Spleen (tissue), 11 donors: ENCODE measurements around the gene MCF2L. TPM values are rescaled to one million over a fixed set of nuclear protein-coding genes. Genes with fewer than 3 reads are reported as not detected.
A peak's percentile ranks its signal among the peaks of the same experiment; 100 is the strongest.

Source experiments
- DNase-seq: peaks from one replicate; pipeline ENCODE4 v3.0.0-alpha.2; 2020
- H3K27ac ChIP-seq, 8 donors: fragments of 200-600 bp; sonication (generic) in 7 of 8; 1 replicate in 4 of 8; 2 replicates in 4 of 8; pipeline versions ENCODE4 v1.5.0 to v1.8.0; 2016 to 2021; ENCODE audit warnings: inconsistent platforms in 4 of 8, mild to moderate bottlenecking in 4 of 8, moderate library complexity in 1 of 8
- H3K27me3 ChIP-seq, 7 donors: fragments of 200-600 bp; sonication (generic) in 6 of 7; replicated peaks in 1 of 7; 1 replicate in 4 of 7; 2 replicates in 3 of 7; pipeline versions ENCODE4 v1.5.0 to v1.8.0; 2016 to 2021; ENCODE audit warnings: inconsistent platforms in 3 of 7, mild to moderate bottlenecking in 1 of 7
- H3K36me3 ChIP-seq, 6 donors: fragments of 200-600 bp; sonication (generic) in 5 of 6; 1 replicate in 4 of 6; 2 replicates in 2 of 6; pipeline versions ENCODE4 v1.5.0 to v1.8.0; 2016 to 2021; ENCODE audit warnings: inconsistent platforms in 2 of 6
- H3K4me1 ChIP-seq, 6 donors: fragments of 200-600 bp; sonication (generic) in 5 of 6; 1 replicate in 3 of 6; 2 replicates in 3 of 6; pipeline versions ENCODE4 v1.5.0 to v1.8.0; 2016 to 2021; ENCODE audit warnings: inconsistent platforms in 3 of 6
- H3K4me3 ChIP-seq, 8 donors: fragments of 200-600 bp; sonication (generic) in 7 of 8; 1 replicate in 4 of 8; 2 replicates in 4 of 8; pipeline versions ENCODE4 v1.5.0 to v1.8.0; 2016 to 2021; ENCODE audit warnings: inconsistent platforms in 4 of 8, mild to moderate bottlenecking in 4 of 8, moderate library complexity in 2 of 8
- H3K9me3 ChIP-seq, 8 donors: fragments of 200-600 bp; sonication (generic) in 7 of 8; 1 replicate in 4 of 8; 2 replicates in 4 of 8; pipeline versions ENCODE4 v1.5.0 to v1.8.0; 2016 to 2021; ENCODE audit warnings: inconsistent platforms in 4 of 8
- CTCF ChIP-seq, 11 experiments: fragments of 200-600 bp in 7 of 11; fragments of 450-650 bp in 4 of 11; sonication (generic) in 4 of 11; IDR thresholded peaks in 8 of 11; conservative IDR thresholded peaks in 3 of 11; 1 replicate in 7 of 11; 2 replicates in 4 of 11; pipeline versions ENCODE4 v1.4.0 to v1.8.0; 2016 to 2021; ENCODE audit warnings: antibody characterized with exemption in 11 of 11, inconsistent platforms in 4 of 11, mild to moderate bottlenecking in 1 of 11
- POLR2A ChIP-seq, 3 donors: fragments of 450-650 bp; IDR thresholded peaks; one replicate each; pipeline ENCODE4 v1.5.1; 2017; ENCODE audit warnings: antibody characterized with exemption in 3 of 3, mild to moderate bottlenecking in 1 of 3
- POLR2AphosphoS5 ChIP-seq, 3 donors: sonication (generic); formaldehyde crosslinking; IDR thresholded peaks; one replicate each; pipeline ENCODE4 v1.5.1; 2017; ENCODE audit warnings: antibody characterized with exemption in 3 of 3
- WGBS, 5 donors: extraction: QIAGEN DNeasy Blood & Tissue Kit in 3 of 5; methylation state at CpG; one replicate each; pipeline versions ENCODE4 v1.1.5 to v1.1.7; 2013 to 2018; 5-methylcytosine and 5-hydroxymethylcytosine counted together
- intact Hi-C: fragments of 100-400 bp; cut with DNase I; formaldehyde crosslinking; loops from one replicate; pipeline ENCODE4 v1.15.0; 2023; ENCODE audit warnings: low total_unique reads
- polyA plus RNA-seq, 3 donors: library from polyadenylated mRNA; stranded (reverse); fragments of 200-250 nt; gene quantifications; one replicate each; pipeline ENCODE4 v1.2.1, GENCODE V29; 2013
- total RNA-seq, 7 donors: library from RNA; depleted of rRNA in 3 of 7; stranded (reverse); fragments of >200 nt in 3 of 7; fragmentation: NEBNext Ultra II Directional in 4 of 7; extraction: Animal tissue kit (Norgen Biotek cat#: 25700) in 4 of 7; gene quantifications; one replicate each; pipeline versions ENCODE4 v1.1.0 to v1.2.1, GENCODE V29; 2016 to 2021
- donor health status: healthy with polysubstance abuse.
- donor health status: DM: no; HTN: no; CAD: no; lungs with moderate emphysema.
- donor health status: DM: no; HTN: no; CAD: no.
- donor health status: Bipolar disorder and iron deficiency.
- donor health status: healthy.
- donor health status: DM: no; HTN: no; CAD: no.
- donor health status: DM: yes; HTN: yes; CAD: no.

The MCF2L gene
- total and polyA plus RNA-seq, 10 donors: 4.3 to 21.4 (median 13.0) TPM

DNA sequence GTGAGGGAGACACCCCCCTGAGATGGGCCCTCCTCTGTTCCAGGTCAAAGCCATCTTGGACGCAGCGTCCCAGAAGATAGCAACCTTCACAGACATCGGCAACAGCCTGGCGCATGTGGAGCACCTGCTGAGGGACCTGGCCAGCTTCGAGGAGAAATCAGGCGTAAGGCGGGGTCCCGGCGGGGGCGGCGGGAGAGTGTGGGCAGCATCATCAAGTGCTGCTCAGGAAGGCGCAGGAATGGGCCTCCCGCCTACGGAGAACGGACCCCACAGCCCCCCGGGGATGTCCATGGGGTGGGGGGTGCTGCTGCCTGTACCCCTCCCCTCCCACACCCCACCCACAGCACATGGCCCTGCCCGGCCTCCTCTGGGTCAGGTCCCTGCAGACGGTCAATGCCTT is 105.4 kb downstream of the MCF2L start:
- H3K36me3 ChIP-seq: peaks cover 0 to 52% (median 3%) of the 10 kb centered on the region in 6 donors
- H3K4me1 ChIP-seq: peaks cover 0 to 12% (median 3%) of the 10 kb centered on the region in 6 donors
- TF ChIP-seq POLR2A (IDR thresholded peaks at IDR 0.05) (no peak), CTCF (IDR thresholded peaks at IDR 0.05 in 8 of 11, conservative IDR thresholded peaks at IDR 0.05 in 3 of 11) (no peak), POLR2AphosphoS5 (IDR thresholded peaks at IDR 0.05) (no peak)
- intact Hi-C loops: no loop called here
- H3K4me3 ChIP-seq: no peak overlapping the region
- no peak overlapping the region for H3K27ac ChIP-seq
- peak; percentile 71 for DNase-seq
- H3K27me3 ChIP-seq: no peaks in the 10 kb centered on the region
- H3K9me3 ChIP-seq: peaks cover 0 to 12% (median 0%) of the 10 kb centered on the region in 8 donors
- WGBS, 5 donors: 83 to 96% (median 92%) methylated on average over 12 to 18 of the region's 18 CpGs

GRCh38 chr13:113074876-113075275 is 105.9 kb downstream of the MCF2L start:
- peak; percentile 42 for DNase-seq
- H3K27me3 ChIP-seq: no peaks in the 10 kb centered on the region
- peaks cover 0 to 49% (median 3%) of the 10 kb centered on the region in 6 donors for H3K36me3 ChIP-seq
- intact Hi-C loops: no loop called here
- H3K27ac ChIP-seq: no peak overlapping the region
- peaks cover 0 to 14% (median 3%) of the 10 kb centered on the region in 6 donors for H3K4me1 ChIP-seq
- 92 to 97% (median 96%) methylated on average over 13 to 22 of the region's 22 CpGs for WGBS, 5 donors
- peaks cover 0 to 12% (median 0%) of the 10 kb centered on the region in 8 donors for H3K9me3 ChIP-seq
- no peak overlapping the region for H3K4me3 ChIP-seq
- TF ChIP-seq POLR2A (IDR thresholded peaks at IDR 0.05) (no peak), CTCF (IDR thresholded peaks at IDR 0.05 in 8 of 11, conservative IDR thresholded peaks at IDR 0.05 in 3 of 11) (no peak), POLR2AphosphoS5 (IDR thresholded peaks at IDR 0.05) (no peak)

- H3K4me1 ChIP-seq: peaks cover 0 to 14% (median 3%) of the 10 kb centered on the region in 6 donors
- peaks cover 0 to 40% (median 0%) of the 10 kb centered on the region in 6 donors for H3K36me3 ChIP-seq
- intact Hi-C loops: no loop called here
- H3K27me3 ChIP-seq: no peaks in the 10 kb centered on the region
- 94 to 98% (median 96%) methylated on average over 11 to 17 of the region's 17 CpGs for WGBS, 5 donors
- peak; percentile 56 for DNase-seq
- H3K9me3 ChIP-seq: peaks cover 0 to 12% (median 0%) of the 10 kb centered on the region in 8 donors
- TF ChIP-seq POLR2AphosphoS5 (IDR thresholded peaks at IDR 0.05): no peak
- TF ChIP-seq CTCF (IDR thresholded peaks at IDR 0.05 in 8 of 11, conservative IDR thresholded peaks at IDR 0.05 in 3 of 11): no peak
- TF ChIP-seq POLR2A (IDR thresholded peaks at IDR 0.05): no peak
- H3K4me3 ChIP-seq: no peak overlapping the region
- H3K27ac ChIP-seq: no peak overlapping the region
These were observed 106.7 kb downstream of the MCF2L start for GRCh38 chr13:113075711-113076110.

GRCh38 chr13:113076681-113077401 is 107.8 kb downstream of the MCF2L start:
- Histone ChIP-seq H3K9me3 (peaks cover 0 to 8% (median 0%) of the 10 kb centered on the region in 8 donors), H3K27ac (no peak overlapping the region), H3K27me3 (no peaks in the 10 kb centered on the region), H3K4me1 (peaks cover 0 to 14% (median 3%) of the 10 kb centered on the region in 6 donors), H3K36me3 (peaks cover 0 to 38% (median 0%) of the 10 kb centered on the region in 6 donors), H3K4me3 (no peak overlapping the region)
- intact Hi-C loops: no loop called here
- TF ChIP-seq CTCF (IDR thresholded peaks at IDR 0.05 in 8 of 11, conservative IDR thresholded peaks at IDR 0.05 in 3 of 11) (no peak), POLR2AphosphoS5 (IDR thresholded peaks at IDR 0.05) (peak in 1 of 3 donors; percentile 40), POLR2A (IDR thresholded peaks at IDR 0.05) (no peak)
- WGBS, 5 donors: 84 to 90% (median 89%) methylated on average over 29 to 39 of the region's 39 CpGs
- peak; percentile 74 for DNase-seq
